MG63 (cell line): ENCODE measurements around the gene WLS. TPM values are rescaled to one million over a fixed set of nuclear protein-coding genes. Genes with fewer than 3 reads are reported as not detected.
A peak's percentile ranks its signal among the peaks of the same experiment; 100 is the strongest.

Experiments used
- DNase-seq: peaks from one replicate; pipeline ENCODE4 v3.0.0-alpha.2; 2020
- H3K27me3 ChIP-seq: fragments of 250-450 bp; sonication (Bioruptor Pico); 2 replicates; pipeline ENCODE4 v1.5.1; 2020; ENCODE audit warnings: mild to moderate bottlenecking, moderate library complexity
- H3K36me3 ChIP-seq: fragments of 250-450 bp; sonication (Bioruptor Pico); 2 replicates; pipeline ENCODE4 v1.5.1; 2020; ENCODE audit warnings: mild to moderate bottlenecking, moderate library complexity
- H3K4me3 ChIP-seq: fragments of 250-450 bp; sonication (Bioruptor Pico); 2 replicates; pipeline ENCODE4 v1.5.1; 2020; ENCODE audit warnings: mild to moderate bottlenecking, moderate library complexity
- H3K9me3 ChIP-seq: fragments of 250-450 bp; sonication (Bioruptor Pico); 2 replicates; pipeline ENCODE4 v1.5.1; 2020; ENCODE audit warnings: mild to moderate bottlenecking, moderate library complexity
- total RNA-seq: library from RNA; depleted of rRNA; stranded (reverse); fragments of >200 nt; shearing (Covaris generic); gene quantifications from 2 replicates; pipeline ENCODE4 v1.2.3, GENCODE V29; 2014; ENCODE audit warnings: low replicate concordance

Gene WLS
- total RNA-seq, 1 experiment from 2014 or later = 25.4 TPM

DNA sequence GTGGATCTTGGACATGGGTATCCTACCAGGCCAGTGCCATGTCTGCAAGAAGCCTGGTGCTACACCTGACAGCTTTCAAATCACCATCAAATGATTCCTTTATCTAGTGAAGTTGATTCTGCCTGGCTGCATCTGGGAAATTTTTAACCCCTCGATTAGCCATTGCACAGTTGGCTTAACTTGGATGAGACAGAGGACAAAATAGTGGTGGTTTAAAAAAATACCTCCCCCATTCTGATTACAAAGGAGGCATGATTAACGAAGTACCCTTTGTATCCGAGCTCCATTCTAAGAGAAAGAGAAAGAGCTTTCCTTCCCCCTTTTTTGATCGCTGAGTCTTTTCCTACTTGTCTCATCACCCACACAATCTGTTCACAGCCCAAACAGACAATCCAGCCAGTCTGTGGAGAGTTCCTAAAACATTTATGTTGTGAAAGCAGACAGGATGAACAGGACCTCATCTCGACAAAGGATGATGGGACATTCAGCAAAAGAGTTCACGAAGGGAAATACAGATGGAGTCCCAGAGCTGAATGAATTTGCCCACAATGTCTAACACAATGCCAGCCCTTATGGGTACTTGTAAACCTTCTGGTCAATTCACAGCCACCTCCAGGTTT lies 20.5 kb downstream of the WLS start:
- no peak for DNase-seq
- no peaks in the 10 kb centered on the region for H3K27me3 ChIP-seq
- H3K36me3 ChIP-seq = no peaks in the 10 kb centered on the region
- H3K4me3 ChIP-seq = no peak overlapping the region
- H3K9me3 ChIP-seq = no peaks in the 10 kb centered on the region

DNA sequence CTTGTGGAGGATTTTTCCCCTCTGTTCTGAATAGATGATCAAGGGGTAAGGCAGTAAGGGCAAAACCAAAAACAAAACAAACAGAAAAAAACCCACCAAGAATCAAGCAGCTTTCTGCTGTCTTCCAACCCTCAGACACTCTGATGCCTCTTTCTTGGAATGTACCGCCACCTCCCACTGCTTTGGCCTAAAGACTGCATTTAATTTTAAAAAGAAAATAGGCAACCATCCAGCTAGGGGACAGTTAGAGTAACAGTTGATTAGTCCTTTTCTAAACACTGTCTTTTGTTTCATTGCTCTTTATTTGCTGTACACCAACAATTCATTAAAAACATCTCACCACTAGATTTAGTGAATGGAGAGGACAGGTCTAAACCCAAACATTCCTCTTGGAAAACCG lies 21.5 kb downstream of the WLS start:
- no peaks in the 10 kb centered on the region for H3K9me3 ChIP-seq
- DNase-seq = no peak
- H3K4me3 ChIP-seq = no peak overlapping the region

DNA sequence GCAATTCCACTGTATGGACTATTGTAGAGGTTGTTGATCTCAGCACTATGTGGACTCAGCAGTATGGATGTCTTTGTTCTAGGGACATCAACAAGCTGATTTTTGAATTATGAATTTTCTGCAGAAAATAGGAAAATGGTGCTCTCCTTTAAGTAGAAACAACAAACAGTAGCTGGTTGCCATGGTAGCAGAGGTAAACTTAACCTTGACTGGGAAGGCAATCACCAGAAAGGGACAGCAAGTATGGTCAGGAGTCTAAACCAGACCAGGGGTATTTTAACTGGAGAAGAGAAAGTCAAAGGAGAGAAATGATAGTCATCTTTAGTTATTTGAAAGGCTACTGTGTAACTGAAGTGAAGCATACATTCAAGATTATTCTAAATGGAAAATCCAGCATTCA lies 22.3 kb downstream of the WLS start:
- no peaks in the 10 kb centered on the region for H3K36me3 ChIP-seq
- no peaks in the 10 kb centered on the region for H3K27me3 ChIP-seq
- DNase-seq = no peak
- no peaks in the 10 kb centered on the region for H3K9me3 ChIP-seq
- no peak overlapping the region for H3K4me3 ChIP-seq

More for the DNA sequence above, 21.5 kb downstream of the WLS start:
- Histone ChIP-seq H3K36me3 (no peaks in the 10 kb centered on the region), H3K27me3 (no peaks in the 10 kb centered on the region)

DNA sequence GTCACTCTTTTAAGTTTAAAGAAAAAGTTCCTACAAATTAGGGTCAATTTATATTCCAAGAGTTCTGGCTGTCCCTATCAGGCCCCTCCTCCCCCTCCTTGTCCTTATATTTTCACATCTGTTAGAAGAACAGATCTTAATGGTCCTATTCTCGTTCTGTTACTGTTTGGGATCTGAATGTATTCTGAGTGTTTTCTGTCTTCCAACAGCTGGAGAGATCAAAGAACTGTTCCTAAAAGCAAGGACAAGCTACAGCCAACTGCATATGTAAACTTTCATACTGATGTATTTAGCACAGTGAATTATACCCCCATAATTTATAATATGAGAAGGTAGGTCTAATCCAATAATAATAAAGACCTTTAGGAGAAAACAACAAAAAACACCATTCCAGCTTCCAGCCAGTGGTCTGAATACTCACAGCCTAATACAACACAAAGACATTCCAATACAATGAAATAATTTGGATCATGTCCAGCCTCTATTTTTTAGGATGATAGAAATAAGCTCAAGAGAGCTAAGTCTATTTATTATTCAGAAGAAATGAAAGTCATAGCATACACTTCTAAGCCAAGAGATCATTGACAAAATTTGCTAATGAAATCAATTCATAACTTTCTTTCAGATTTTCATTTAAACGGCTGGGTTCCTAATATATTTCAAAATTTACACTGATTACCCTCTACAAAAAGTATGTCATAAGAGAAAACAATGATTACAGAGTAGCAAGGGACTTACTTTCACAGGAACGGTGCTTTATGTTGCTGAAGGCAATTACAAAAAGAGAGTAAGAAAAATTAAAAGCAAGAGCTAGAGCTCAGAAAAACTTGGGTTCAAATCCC lies 25.3 kb downstream of the WLS start:
- Histone ChIP-seq H3K36me3 (no peaks in the 10 kb centered on the region), H3K27me3 (no peaks in the 10 kb centered on the region), H3K4me3 (no peak overlapping the region), H3K9me3 (no peaks in the 10 kb centered on the region)
- DNase-seq = no peak

DNA sequence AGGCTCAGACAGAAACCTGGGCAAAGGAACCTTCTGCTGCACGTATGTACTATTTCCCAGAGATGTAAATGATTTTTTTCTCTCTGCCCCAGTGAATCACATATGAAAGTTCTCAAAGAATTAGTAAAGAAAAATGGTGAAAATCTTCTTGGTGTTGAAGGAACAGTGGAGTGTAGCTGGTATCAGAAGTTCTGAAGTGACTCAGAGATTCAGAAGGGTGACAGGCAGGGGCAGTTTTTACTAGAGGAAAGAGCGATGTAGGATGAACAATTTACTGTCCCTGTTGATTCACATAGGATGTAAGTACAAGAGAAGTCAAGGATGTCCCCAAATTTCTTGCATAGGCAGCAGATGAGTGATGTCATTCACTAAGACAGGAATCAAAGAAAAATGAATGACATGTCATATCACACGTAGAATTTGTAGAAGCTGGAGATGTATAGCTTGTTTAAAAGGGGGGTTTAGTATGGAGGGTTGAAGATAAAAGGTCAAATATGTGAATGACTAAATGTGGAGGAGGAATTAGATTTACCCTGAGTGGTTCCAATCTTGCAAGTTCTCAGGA lies 26.4 kb downstream of the WLS start:
- Histone ChIP-seq H3K36me3 (no peaks in the 10 kb centered on the region), H3K4me3 (no peak overlapping the region), H3K9me3 (no peaks in the 10 kb centered on the region), H3K27me3 (no peaks in the 10 kb centered on the region)
- DNase-seq = no peak

DNA sequence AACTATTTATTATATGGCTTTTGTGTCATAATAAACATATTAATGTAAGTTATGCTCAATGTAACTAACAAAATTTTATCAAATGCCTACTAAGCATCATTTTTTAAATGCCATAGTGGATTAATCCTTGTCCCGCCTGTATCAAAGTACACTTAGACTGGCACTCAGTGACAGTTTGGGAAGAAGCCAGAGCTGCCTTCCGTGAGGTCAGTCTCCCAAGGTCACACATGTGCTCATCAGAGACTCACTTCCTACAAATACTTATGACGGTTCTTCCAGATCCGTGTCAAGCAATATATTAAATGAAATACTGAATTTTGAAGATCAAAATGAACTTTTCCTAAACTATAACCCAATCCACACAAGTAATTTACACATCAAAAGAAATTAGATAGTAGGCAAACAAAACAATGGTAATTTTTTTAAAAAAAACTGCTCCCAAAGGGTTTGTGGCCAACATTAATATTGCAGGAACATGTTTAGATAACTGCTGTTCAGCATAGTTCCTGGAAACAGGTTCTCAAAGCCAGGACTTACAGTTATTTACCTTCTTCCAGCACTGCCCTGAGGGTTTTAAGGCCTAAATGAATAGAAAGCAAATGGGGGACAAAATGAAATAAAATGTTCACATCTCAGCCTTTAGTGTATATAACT lies 27.2 kb downstream of the WLS start:
- DNase-seq = no peak
- H3K27me3 ChIP-seq = no peaks in the 10 kb centered on the region
- no peak overlapping the region for H3K4me3 ChIP-seq
- no peaks in the 10 kb centered on the region for H3K9me3 ChIP-seq
- no peaks in the 10 kb centered on the region for H3K36me3 ChIP-seq

DNA sequence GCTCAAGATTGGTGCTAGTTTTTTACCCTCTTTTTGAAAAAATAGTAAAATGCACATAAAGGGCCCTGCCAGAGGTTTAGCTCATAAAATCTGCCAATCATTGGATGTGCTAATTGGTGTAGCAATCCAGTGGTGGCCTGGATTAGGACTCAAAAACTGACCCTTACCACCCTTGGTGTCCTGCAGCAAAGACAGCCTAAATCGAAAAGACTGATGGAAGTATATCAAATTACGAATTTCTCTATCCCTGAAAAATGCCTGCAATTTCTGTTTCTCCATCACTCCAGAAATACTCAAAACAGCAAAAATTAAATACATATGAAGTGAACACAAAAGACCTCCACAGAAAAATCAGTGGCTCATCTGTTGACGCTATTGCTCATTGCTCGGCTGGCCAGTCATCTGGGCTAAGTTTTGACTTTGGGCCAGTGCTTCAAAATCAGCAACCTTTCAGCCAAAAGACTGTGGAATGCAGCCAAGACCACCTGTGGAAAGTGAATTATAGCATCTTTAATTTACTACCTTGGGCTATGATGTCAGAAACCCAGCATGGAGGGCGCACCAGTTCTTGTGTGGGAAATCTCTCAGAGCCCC lies 30.0 kb downstream of the WLS start:
- Histone ChIP-seq H3K36me3 (no peaks in the 10 kb centered on the region), H3K9me3 (no peaks in the 10 kb centered on the region), H3K27me3 (no peaks in the 10 kb centered on the region), H3K4me3 (no peak overlapping the region)
- DNase-seq = peak; percentile 25

DNA sequence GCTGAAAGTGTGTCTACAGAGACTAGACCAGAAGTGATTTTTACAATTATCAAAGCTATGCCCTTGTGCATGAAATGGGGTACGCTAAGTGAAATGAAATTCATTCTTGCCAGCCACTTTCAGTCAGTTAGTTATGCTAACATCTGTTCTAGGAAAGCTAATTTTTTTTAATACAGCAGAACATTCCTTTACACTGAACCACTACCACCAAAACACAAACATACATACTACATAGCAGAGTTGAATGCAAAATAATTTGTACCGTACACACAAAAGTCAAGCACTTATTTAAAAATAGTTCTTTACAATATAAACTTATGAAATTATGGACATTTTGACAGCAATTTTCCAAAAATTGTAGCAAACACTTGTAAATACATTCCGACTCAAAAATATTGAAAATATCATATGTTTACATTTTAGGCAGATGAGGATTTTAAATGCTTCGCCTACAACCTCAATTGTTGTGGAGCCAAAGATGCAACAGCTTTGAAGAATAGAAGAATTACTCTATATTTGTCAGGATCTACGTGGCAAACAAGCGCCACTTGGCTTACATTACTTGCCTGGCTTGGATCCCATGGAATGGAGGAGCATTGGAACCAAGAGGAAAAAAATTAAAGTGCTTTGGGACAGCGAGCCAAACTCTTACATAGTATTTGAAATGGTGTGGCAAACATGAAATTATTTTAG lies 30.6 kb downstream of the WLS start:
- DNase-seq = peak; percentile 34
- no peak overlapping the region for H3K4me3 ChIP-seq

DNA sequence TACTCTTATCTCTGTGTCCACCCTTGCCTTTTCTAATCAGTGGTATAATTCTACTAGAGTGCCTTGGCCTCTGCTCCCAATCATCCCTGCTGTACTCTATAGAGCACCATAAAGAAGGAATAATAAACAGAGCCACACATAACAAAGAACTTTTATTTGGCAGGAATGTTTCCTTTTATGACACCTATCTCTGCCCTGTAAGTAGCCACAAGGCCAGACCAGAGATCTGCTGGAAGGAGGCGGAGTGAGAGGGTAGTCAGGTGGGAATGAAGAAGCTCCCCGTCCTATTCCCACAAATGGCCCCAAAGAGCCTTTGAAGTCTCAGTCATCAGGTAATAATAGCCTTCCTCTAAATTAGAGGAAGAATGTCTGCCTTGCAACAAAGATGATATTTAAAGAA lies 32.7 kb downstream of the WLS start:
- Histone ChIP-seq H3K36me3 (0 out of 2 replicates have a peak, but pooled peaks cover 2% of the 10 kb centered on the region), H3K4me3 (no peak overlapping the region), H3K27me3 (no peaks in the 10 kb centered on the region), H3K9me3 (no peaks in the 10 kb centered on the region)
- DNase-seq = no peak

More for the DNA sequence above, 30.6 kb downstream of the WLS start:
- H3K9me3 ChIP-seq = no peaks in the 10 kb centered on the region
- H3K27me3 ChIP-seq = no peaks in the 10 kb centered on the region
- H3K36me3 ChIP-seq = no peaks in the 10 kb centered on the region

DNA sequence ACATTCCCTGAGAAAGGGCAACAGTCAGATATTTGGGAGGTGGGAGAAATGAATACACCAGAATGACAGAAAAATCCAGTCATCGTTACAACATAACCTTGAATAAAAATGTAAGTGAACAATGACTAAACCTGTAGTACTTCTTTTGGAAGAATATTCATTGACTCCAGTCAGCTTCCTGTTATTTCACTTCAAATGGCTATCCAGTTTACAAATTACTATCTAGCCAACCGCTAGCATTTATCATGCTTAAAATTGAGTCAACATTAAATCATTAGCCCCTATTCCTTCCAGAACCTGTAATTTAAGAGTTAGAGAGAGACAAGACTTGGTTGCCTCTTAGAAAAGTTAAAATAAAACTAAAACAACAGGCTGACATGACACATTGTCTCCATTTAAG lies 33.6 kb downstream of the WLS start:
- no peak for DNase-seq
- H3K36me3 ChIP-seq = 0 out of 2 replicates have a peak, but pooled peaks cover 2% of the 10 kb centered on the region

DNA sequence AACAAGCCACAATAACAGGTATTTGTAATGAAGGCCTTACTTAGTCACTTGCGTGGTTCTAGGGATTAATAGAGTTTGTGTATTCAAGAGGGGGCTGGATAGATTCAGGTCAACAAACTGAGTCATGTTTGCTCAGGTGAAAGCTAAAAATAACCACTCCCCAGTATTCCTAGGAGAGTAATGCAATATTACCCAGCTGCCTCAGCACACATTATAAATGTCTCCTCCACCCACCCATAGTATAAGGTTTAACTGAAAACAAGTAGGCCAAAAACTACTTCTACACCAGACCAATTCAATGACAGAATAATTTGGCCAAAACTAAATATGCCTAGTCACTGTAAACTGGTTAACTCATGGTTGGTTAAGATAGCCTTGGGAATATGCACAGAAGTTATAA lies 34.4 kb downstream of the WLS start:
- Histone ChIP-seq H3K27me3 (no peaks in the 10 kb centered on the region), H3K36me3 (0 out of 2 replicates have a peak, but pooled peaks cover 2% of the 10 kb centered on the region), H3K4me3 (no peak overlapping the region), H3K9me3 (no peaks in the 10 kb centered on the region)
- no peak for DNase-seq

More for the DNA sequence above, 33.6 kb downstream of the WLS start:
- Histone ChIP-seq H3K9me3 (no peaks in the 10 kb centered on the region), H3K4me3 (no peak overlapping the region), H3K27me3 (no peaks in the 10 kb centered on the region)

DNA sequence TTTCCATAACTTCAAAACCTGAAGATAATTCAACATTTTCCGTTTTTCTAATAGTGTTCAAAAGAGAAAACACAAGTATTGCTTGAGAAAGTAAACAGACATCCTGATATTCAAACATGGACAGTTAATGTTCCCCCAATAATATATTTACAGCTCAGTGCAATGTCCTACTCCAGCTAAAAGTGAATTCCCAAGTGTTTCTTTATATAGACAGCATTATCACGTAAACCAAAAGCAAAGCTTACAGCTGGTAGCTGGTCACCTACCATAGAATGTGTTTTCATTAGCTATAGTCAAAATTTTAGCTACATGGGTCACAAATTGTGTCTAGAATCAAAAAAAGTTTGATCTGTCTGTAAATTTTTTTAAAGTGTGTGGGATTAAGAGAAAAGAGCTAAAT lies 34.9 kb downstream of the WLS start:
- no peak for DNase-seq
- Histone ChIP-seq H3K4me3 (no peak overlapping the region), H3K9me3 (no peaks in the 10 kb centered on the region), H3K36me3 (0 out of 2 replicates have a peak, but pooled peaks cover 2% of the 10 kb centered on the region), H3K27me3 (no peaks in the 10 kb centered on the region)

DNA sequence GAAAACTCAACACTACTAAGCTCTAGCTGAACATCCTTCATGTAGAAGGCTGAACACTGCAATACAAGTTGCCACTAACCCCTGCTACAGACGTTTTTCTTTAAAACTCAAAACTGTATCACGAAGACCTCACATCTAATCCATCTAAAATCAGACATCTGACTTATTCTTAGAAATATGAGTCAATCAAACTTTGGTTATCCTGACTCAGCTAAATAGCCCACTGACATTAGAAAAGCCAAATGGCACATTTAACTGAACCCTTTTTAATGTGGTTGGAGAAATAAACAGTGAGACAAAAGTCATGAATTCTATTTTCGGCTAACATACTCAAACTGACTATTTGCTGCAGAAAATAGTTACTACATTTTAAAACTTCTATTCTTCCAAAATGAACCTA lies 35.6 kb downstream of the WLS start:
- Histone ChIP-seq H3K27me3 (no peaks in the 10 kb centered on the region), H3K4me3 (no peak overlapping the region), H3K36me3 (peaks cover 5% of the 10 kb centered on the region; the same call in 1 of the 2 replicates), H3K9me3 (no peaks in the 10 kb centered on the region)
- no peak for DNase-seq

DNA sequence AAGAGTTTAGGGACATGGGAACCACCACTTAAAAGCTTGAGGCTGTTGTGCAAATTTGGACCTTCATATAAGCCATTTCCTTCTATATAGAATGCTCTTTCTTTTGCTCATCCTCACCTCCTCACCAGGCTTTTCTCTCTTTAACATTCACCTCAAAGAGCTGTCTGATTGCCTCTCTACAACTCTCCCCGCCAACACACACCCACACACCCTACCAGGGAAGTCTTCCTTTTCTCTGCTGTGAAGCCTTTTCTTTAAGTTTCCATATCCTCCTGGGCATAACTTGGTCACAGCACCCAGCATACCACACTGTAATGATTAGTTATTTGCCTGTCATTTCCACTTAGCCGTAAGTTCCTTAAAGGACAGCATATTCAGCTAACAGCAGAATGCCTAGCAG lies 40.6 kb downstream of the WLS start:
- no peaks in the 10 kb centered on the region for H3K27me3 ChIP-seq
- no peak overlapping the region for H3K4me3 ChIP-seq
- no peak for DNase-seq
- peaks cover 14% of the 10 kb centered on the region for H3K36me3 ChIP-seq
- H3K9me3 ChIP-seq = no peaks in the 10 kb centered on the region

DNA sequence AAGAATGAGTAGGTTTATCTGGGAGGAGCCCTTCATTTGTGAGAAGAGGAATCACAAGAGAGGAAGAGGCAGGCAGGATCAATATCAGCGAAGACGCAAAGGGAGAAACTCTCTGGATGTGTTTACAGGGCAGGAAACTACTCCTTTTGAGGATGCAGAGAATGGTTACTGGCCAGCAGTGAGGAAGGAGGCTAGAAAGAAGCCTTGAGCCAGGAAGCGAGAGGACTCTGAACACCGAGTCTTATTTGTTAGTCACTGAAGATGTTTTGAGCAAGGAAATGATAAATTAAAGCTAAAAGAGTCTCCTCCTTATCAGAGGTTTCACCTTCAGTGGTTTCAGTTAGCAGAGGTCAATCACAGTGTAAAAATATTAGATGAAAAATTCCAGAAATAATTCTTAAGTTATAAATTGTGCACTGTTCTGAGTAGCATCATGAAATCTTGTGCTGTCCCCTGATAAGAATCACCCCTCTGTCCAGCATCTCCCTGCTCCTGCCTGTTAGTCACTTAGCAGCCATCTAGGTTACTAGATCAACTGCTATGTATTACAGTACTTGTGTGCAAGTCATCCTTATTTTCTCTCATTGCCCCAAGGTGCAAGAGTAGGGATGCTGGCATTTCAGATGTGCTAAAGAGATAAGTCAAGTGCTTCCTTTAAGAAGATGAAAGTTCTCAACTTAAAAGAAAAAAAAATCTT lies 43.5 kb downstream of the WLS start:
- no peak for DNase-seq
- peaks cover 12% of the 10 kb centered on the region for H3K36me3 ChIP-seq
- no peaks in the 10 kb centered on the region for H3K9me3 ChIP-seq
- H3K27me3 ChIP-seq = no peaks in the 10 kb centered on the region
- H3K4me3 ChIP-seq = no peak overlapping the region

DNA sequence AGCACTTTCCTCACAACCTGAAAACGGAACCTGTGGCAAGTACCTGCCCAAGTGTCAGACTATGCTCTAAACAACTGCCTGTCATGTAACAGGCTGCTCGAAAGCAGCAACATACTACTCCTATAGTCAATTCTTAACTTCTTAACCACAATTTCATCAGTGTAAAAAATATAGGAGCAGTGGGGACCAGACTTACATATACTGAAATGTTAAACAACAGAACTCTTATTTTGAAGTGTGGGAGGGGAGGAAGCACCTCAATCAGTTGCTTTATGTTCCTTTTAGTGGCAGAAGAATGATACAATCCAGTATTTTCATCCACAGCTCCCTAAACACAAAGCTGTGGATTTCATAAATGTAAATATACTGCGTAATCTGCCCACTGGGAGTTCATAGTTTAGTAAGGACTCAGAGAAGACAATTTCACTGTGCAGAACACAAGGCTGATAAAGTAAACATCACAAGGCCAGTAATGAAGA lies 44.2 kb downstream of the WLS start:
- no peaks in the 10 kb centered on the region for H3K9me3 ChIP-seq
- H3K36me3 ChIP-seq = peaks cover 12% of the 10 kb centered on the region
- no peaks in the 10 kb centered on the region for H3K27me3 ChIP-seq
- DNase-seq = no peak
- H3K4me3 ChIP-seq = no peak overlapping the region
